Tongue (tissue), 2 donors: ENCODE data around the gene HSD17B1. TPM values are rescaled to one million over a fixed set of nuclear protein-coding genes. Genes with fewer than 3 reads are reported as not detected.

Experiments used
- DNase-seq: peaks from one replicate; pipeline ENCODE4 v3.0.0-alpha.2; 2015
- total RNA-seq: library from RNA; depleted of rRNA; stranded (reverse); fragments of >200 nt; gene quantifications from one replicate; pipeline ENCODE4 v1.2.3, GENCODE V29; 2014

HSD17B1 gene
- total RNA-seq, 1 donor from 2014 or later: 0.21 TPM

GRCh38 chr17:42568341-42569111 is 15.8 kb downstream of the HSD17B1 start:
- DNase-seq: no peak

- no peak for DNase-seq
Measured at GRCh38 chr17:42571435-42572225, 18.9 kb downstream of the HSD17B1 start.

GRCh38 chr17:42573095-42573494 is 20.4 kb downstream of the HSD17B1 start:
- no peak for DNase-seq

GRCh38 chr17:42574463-42574862 is 21.7 kb downstream of the HSD17B1 start:
- no peak for DNase-seq

GRCh38 chr17:42577140-42577531 is 24.4 kb downstream of the HSD17B1 start:
- DNase-seq: no peak

- DNase-seq: peak; percentile 98
Measured at GRCh38 chr17:42577532-42578281, 25.0 kb downstream of the HSD17B1 start, which contains the start of gene PSMC3IP. TSS of gene PSMC3IP (minus strand) at chr17:42577729. CDS start at chr17:42577686, 43 bp downstream.

GRCh38 chr17:42578282-42578869 is 25.7 kb downstream of the HSD17B1 start:
- peak; percentile 90 for DNase-seq

- no peak for DNase-seq
Measured at GRCh38 chr17:42579794-42580551, 27.2 kb downstream of the HSD17B1 start.

GRCh38 chr17:42581744-42582270 is 29.1 kb downstream of the HSD17B1 start:
- no peak for DNase-seq

GRCh38 chr17:42584880-42585279 is 32.2 kb downstream of the HSD17B1 start:
- no peak for DNase-seq

- DNase-seq: no peak
Measured at GRCh38 chr17:42585353-42585752, 32.6 kb downstream of the HSD17B1 start.

GRCh38 chr17:42586514-42587230 is 33.9 kb downstream of the HSD17B1 start:
- peak; percentile 46 for DNase-seq

- DNase-seq: no peak
Measured at GRCh38 chr17:42590886-42591285, 38.2 kb downstream of the HSD17B1 start.

- no peak for DNase-seq
Measured at GRCh38 chr17:42591411-42591810, 38.7 kb downstream of the HSD17B1 start.

GRCh38 chr17:42596386-42596785 is 43.7 kb downstream of the HSD17B1 start:
- DNase-seq: no peak

GRCh38 chr17:42598905-42599304 is 46.2 kb downstream of the HSD17B1 start:
- DNase-seq: no peak

- DNase-seq: no peak
Measured at GRCh38 chr17:42603318-42603717, 50.6 kb downstream of the HSD17B1 start.
